GM15510 (cell line): ENCODE data around the gene PDE3A.

ENCODE experiments used
- POLR2A ChIP-seq: IDR thresholded peaks from 3 replicates; pipeline ENCODE4 v1.6.1; 2011; ENCODE audit warnings: borderline replicate concordance; ENCODE audit not compliant: insufficient read length; ENCODE audit errors: extremely low read depth

The PDE3A gene

DNA sequence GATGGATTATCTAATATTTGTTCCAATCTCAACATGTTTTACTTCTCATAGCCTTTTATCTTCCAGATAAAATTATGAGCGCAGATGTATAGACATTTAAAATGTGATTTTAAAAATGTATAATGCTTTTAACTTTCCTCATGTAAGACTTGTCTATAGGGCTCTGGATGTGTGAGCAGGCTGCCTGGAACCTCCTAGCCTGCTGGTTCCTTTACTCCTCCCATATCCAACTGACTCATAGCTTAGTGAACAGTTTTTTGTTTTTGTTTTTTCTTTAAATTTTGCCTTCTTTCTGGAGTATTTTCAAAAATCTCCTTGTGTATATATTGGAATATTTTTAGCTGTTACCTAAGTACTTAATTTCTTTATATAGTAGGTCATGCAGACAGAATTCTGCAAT lies 115.4 kb downstream of the PDE3A start:
- TF ChIP-seq POLR2A, result no peak

DNA sequence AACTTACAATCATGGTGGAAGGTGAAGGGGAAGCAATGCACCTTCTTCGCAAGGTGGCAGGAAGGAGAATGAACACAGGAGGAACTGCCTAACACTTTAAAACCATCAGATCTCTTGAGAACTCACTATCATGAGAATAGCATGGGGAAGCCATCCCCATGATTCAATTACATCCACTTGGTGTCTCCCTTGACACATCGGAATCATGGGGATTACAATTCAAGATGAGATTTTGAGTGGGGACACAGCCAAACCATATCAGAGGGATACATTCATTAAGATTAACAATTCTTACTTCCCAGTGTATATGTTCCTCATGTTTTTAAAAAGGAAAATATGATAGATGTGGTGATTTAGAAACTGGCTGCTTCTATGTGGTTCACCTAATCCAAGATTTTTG lies 117.9 kb downstream of the PDE3A start:
- TF ChIP-seq POLR2A, result no peak

GRCh38 chr12:20487519-20487918 lies 119.2 kb downstream of the PDE3A start:
- no peak for TF ChIP-seq POLR2A

- no peak for TF ChIP-seq POLR2A
These were observed 121.3 kb downstream of the PDE3A start for GRCh38 chr12:20489645-20490044.

DNA sequence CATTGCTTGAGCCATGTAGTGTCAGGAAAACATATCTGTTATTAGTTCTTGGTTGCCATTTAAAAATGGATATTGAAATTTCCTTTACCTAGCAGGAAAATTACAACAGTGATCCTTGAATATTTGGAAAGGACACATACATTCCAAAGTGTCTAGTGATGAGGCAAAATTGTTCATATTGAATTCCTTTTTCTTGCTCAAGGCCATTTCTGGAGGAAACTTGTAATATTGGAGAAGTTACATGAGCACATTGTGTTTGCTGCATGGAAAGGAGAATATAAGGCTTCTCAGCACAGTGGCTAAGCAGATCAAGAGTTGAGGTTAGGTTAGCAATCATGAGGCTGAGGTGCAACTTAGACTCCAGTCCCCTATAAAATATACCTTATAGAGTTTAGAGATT lies 121.9 kb downstream of the PDE3A start:
- no peak for TF ChIP-seq POLR2A

DNA sequence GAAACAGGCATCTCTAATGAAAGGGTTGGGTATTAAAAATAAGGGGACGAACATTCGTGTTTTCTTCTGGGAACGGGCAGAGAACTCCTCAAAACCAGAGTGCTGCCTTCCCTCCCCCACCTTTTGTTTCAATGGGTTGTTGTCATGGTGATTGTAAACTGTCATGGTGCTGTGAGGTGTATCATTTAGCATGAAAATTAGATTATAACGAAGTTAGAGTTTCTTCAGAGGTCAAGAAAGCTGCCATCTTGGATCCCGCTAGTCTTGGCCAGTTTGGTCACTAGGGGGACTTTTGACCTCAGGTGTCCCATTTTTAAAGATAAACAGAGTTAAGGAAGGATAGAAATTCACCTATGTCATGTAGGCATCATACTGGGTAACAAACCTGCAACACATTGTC lies 123.0 kb downstream of the PDE3A start:
- no peak for TF ChIP-seq POLR2A

DNA sequence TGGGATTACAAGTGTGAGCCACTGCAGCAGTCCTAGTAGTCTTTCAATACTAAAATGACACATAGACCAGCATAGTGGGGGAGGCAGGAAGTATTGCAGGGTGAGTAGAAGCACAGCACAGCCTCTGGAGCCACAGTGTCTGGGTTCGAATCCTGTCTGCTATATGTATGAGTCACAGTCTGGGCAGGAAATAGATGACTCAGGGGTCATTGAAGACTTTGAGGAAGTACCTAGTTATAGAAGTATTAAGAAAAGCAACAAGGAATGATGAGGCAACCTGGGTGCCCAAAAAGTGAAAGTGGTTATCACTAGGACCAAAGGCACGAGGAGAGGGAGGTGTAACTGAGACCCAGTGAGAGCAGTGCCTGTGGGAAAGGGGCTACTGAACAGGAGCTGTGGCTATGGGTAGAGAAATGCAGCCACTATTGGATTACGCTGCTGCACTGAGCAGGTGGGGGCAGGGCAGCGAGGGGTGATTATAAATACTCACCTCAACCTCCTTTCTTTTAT lies 124.0 kb downstream of the PDE3A start:
- TF ChIP-seq POLR2A, result no peak

GRCh38 chr12:20493934-20494333 lies 125.6 kb downstream of the PDE3A start:
- no peak for TF ChIP-seq POLR2A

DNA sequence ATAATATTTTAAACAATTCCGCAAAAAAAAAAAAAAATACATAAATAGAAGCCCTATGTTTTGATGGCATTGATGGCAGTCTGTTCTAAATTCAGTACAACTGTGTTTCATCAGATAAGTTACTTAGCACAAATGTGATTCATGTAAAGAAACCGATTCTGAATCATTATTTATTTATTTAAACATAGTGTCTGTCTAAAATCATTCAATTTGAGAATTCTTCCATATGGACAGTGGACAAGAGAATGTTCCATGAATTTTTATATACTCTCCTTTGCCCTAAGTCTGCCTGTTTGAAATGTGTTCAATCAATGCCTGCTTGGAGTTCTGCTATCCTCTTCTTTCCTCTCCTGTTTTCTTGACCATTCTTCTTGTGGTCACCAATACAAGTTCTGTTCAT lies 126.5 kb downstream of the PDE3A start:
- no peak for TF ChIP-seq POLR2A

GRCh38 chr12:20495997-20496396 lies 127.7 kb downstream of the PDE3A start:
- no peak for TF ChIP-seq POLR2A

DNA sequence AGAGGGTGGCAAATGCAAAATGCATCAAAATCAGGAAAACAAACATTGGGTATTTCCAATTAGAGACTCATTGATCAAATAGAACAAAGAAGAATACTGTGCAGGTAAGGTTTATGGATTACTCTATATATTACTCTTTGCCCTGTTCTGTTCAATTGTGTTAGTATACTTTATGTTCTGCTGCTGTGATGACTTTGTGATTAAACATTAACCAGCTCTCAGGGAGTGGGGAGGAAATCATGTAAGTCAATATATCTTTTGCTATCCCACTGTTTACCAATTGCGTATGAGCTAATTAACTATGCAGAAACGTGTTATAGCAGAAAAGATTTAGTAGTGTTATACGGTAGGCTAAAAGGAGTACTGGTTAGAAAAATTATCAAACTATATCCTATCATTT lies 129.4 kb downstream of the PDE3A start:
- no peak for TF ChIP-seq POLR2A

GRCh38 chr12:20501958-20502357 lies 133.6 kb downstream of the PDE3A start:
- TF ChIP-seq POLR2A, result no peak

GRCh38 chr12:20503858-20504257 lies 135.5 kb downstream of the PDE3A start:
- TF ChIP-seq POLR2A, result no peak

DNA sequence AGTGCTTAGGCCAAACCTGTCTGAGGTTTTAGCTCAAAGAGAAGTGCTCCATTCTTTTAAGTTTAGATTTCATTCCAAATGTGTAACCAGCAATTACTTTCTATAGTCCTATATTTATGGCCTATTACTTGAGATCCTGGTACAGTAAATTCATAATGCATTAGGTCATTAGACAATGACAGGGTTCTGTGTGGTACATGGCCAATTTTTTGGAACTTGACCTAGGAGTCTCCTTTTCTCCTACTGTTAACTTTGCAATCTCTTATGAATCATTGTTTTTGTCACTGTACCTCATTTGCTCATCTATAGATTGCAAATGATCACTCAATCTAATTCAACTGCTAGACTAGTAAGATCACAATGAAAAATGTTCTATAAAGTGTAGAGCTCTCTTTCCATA lies 136.7 kb downstream of the PDE3A start:
- TF ChIP-seq POLR2A, result no peak

DNA sequence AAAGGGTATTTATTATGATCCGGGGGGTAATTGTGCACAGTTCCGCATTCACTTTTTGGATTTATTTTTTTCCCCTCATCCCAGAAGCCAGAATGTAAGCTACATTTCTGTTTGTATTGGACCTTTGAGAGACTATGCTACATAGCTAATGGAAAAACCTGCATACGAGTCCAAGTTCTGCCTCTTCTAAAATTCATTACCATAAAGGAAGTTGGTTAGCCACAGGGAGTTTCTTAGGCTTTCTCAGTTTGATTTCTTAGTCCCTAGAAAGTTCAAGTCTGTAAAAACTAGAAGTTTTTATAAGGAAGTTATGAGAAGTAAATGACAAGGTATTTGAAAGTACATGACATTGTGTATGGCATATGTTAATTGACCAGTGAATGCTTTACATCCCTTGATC lies 138.7 kb downstream of the PDE3A start:
- TF ChIP-seq POLR2A, result no peak

DNA sequence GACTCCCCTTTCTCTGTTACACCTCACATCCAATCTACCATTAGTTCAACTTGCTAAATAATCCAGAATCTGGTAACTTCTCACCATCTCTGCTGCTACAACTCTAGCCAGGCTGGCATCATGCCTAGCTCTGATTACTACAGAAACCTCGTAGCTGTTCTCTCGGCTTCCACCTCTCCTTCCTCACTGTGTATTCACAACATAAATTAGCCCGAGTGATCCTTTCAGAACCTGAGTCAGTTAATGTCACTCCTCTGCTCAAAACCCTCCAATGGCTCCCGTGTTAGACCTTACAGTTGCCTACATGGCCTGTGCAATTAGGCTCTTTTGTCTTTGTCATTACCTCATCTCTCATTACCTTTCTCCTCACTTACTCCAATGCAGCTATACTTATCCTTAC lies 139.4 kb downstream of the PDE3A start:
- no peak for TF ChIP-seq POLR2A

DNA sequence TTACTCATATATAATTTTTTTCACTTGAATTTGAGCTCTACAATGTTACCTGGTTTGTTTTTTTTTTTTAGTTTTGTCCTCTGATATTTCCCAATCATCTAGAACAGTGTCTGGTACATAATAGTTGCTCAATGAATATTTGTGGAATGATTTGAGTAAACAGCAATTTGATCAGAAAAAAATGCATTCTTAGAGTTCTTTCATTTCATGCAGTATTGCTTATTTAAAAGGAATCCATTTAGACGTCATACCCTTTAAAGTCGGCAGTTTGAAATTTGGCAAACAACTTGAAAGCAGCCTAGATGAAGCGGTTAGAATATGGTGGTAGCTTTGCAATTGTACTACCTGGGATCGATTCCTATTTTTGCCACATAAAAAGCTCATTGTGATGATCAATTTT lies 140.0 kb downstream of the PDE3A start:
- TF ChIP-seq POLR2A, result no peak
